GM10266 (cell line): ENCODE results near the gene NT5DC2.

Source experiments
- DNase-seq: peaks from one replicate; pipeline ENCODE4 v3.0.0; 2012; ENCODE audit errors: extremely low spot score
- CTCF ChIP-seq: IDR thresholded peaks from 2 replicates; pipeline ENCODE4 v1.5.1; 2012; ENCODE audit warnings: mild to moderate bottlenecking, low read depth; ENCODE audit not compliant: control insufficient read depth, insufficient read depth; ENCODE audit errors: missing control alignments

The NT5DC2 gene

GRCh38 chr3:52537165-52537620 lies 3.5 kb upstream of the NT5DC2 start:
- TF ChIP-seq CTCF = no peak
- no peak for DNase-seq

GRCh38 chr3:52536369-52537164 lies 2.9 kb upstream of the NT5DC2 start, which contains the start of gene UQCC5:
Gene UQCC5, plus strand, starts transcription at chr3:52536605. Its CDS starts 151 bp downstream, at chr3:52536756.
- TF ChIP-seq CTCF = peak; percentile 16

GRCh38 chr3:52536112-52536368 lies 2.4 kb upstream of the NT5DC2 start:
- DNase-seq = no peak
- no peak for TF ChIP-seq CTCF

More at GRCh38 chr3:52536369-52537164, 2.9 kb upstream of the NT5DC2 start, which contains the start of gene UQCC5:
- peak; percentile 97 for DNase-seq

GRCh38 chr3:52535411-52536111 lies 1.9 kb upstream of the NT5DC2 start:
- DNase-seq = no peak
- TF ChIP-seq CTCF = no peak

GRCh38 chr3:52534281-52535183 lies 875 bp upstream of the NT5DC2 start:
- TF ChIP-seq CTCF = no peak
- DNase-seq = peak; percentile 20

- no peak for TF ChIP-seq CTCF
- peak; percentile 73 for DNase-seq
Measured at GRCh38 chr3:52532838-52533622, 627 bp downstream of the NT5DC2 start.
